Karpas-422 (cell line): ENCODE data around the gene SLC7A5. TPM values are rescaled to one million over a fixed set of nuclear protein-coding genes. Genes with fewer than 3 reads are reported as not detected.
"Not testable (repeated sequence)": the region's sequence is repeated elsewhere in the genome, so short reads cannot be mapped to it uniquely, and the experiment has no call there.

Experiments used
- DNase-seq: peaks from one replicate; pipeline ENCODE4 v3.0.0-alpha.2; 2015
- H2AFZ ChIP-seq: fragments of 200-600 bp; sonication (generic); 2 replicates; pipeline ENCODE4 v1.6.1; 2014; ENCODE audit warnings: antibody characterized with exemption, low read length, mixed read lengths
- H3K27ac ChIP-seq: fragments of 200-600 bp; sonication (generic); 2 replicates; pipeline ENCODE4 v1.5.1; 2014; ENCODE audit warnings: mild to moderate bottlenecking, low read length, moderate library complexity
- H3K27me3 ChIP-seq: fragments of 200-600 bp; sonication (generic); 2 replicates; pipeline ENCODE4 v1.6.1; 2014; ENCODE audit warnings: low read length, mixed read lengths
- H3K36me3 ChIP-seq: fragments of 200-600 bp; sonication (generic); 2 replicates; pipeline ENCODE4 v1.6.1; 2014; ENCODE audit warnings: low read length, mixed read lengths; ENCODE audit not compliant: insufficient read depth
- H3K4me1 ChIP-seq: fragments of 200-600 bp; sonication (generic); 2 replicates; pipeline ENCODE4 v1.6.1; 2014; ENCODE audit warnings: mild to moderate bottlenecking, low read length, mixed read lengths
- H3K4me2 ChIP-seq: fragments of 200-600 bp; sonication (generic); 2 replicates; pipeline ENCODE4 v1.6.1; 2014; ENCODE audit warnings: low read length, low read depth, mild to moderate bottlenecking; ENCODE audit not compliant: poor library complexity, severe bottlenecking
- H3K4me3 ChIP-seq: fragments of 200-600 bp; sonication (generic); 2 replicates; pipeline ENCODE4 v1.5.1; 2014; ENCODE audit warnings: mild to moderate bottlenecking, antibody characterized with exemption, low read length, mixed read lengths
- H3K79me2 ChIP-seq: fragments of 200-600 bp; sonication (generic); 2 replicates; pipeline ENCODE4 v1.6.1; 2014; ENCODE audit warnings: mild to moderate bottlenecking, low read length, mixed read lengths
- H3K9ac ChIP-seq: fragments of 200-600 bp; sonication (generic); 2 replicates; pipeline ENCODE4 v1.6.0; 2014; ENCODE audit warnings: low read length
- H3K9me2 ChIP-seq: fragments of 200-600 bp; sonication (generic), shearing (Covaris generic); replicated peaks from 2 replicates; pipeline ENCODE4 v1.6.0; 2014; ENCODE audit warnings: mild to moderate bottlenecking, low read length, moderate library complexity; ENCODE audit not compliant: insufficient read depth
- H3K9me3 ChIP-seq: fragments of 300-700, 200-600 bp; sonication (generic); 2 replicates; pipeline ENCODE4 v1.6.1; 2014; ENCODE audit warnings: low read length, mixed read lengths
- H4K20me1 ChIP-seq: fragments of 200-600 bp; sonication (generic); 2 replicates; pipeline ENCODE4 v1.6.1; 2014; ENCODE audit warnings: mild to moderate bottlenecking, antibody characterized with exemption, low read length, low read depth; ENCODE audit not compliant: insufficient read depth
- total RNA-seq: library from RNA; depleted of rRNA; stranded (reverse); fragments of >200 nt; shearing (Covaris generic); gene quantifications from 2 replicates; pipeline ENCODE4 v1.2.3, GENCODE V29; 2014; ENCODE audit warnings: low replicate concordance

SLC7A5 gene
- total RNA-seq, 1 experiment from 2014 or later: 163 TPM

- H2AFZ ChIP-seq, H3K9me3 ChIP-seq, H3K4me3 ChIP-seq, H3K9ac ChIP-seq, H3K27ac ChIP-seq, H3K9me2 ChIP-seq, H3K4me2 ChIP-seq, H3K27me3 ChIP-seq: not testable (repeated sequence)
- Histone ChIP-seq H4K20me1 (peaks cover 36% of the 10 kb centered on the region), H3K4me1 (peaks cover 40% of the 10 kb centered on the region), H3K79me2 (peaks cover 42% of the 10 kb centered on the region), H3K36me3 (peaks cover 29% of the 10 kb centered on the region)
- DNase-seq: peak; percentile 15
Observed at GRCh38 chr16:87869879-87870417, 641 bp upstream of the SLC7A5 start.

- Histone ChIP-seq H3K9ac (peak overlapping the region; percentile 94), H4K20me1 (peaks cover 47% of the 10 kb centered on the region), H3K27ac (peak overlapping the region; percentile 88), H3K4me2 (peak overlapping the region; percentile 89), H3K4me3 (peak overlapping the region; percentile 95), H3K36me3 (peaks cover 35% of the 10 kb centered on the region), H3K4me1 (peaks cover 45% of the 10 kb centered on the region), H3K79me2 (peaks cover 54% of the 10 kb centered on the region)
- peak; percentile 60 for DNase-seq
- not testable (repeated sequence) for H3K27me3 ChIP-seq, H3K9me3 ChIP-seq, H3K9me2 ChIP-seq, H2AFZ ChIP-seq
Observed at GRCh38 chr16:87868254-87869029, 865 bp downstream of the SLC7A5 start.

GRCh38 chr16:87865902-87866555 is 3.3 kb downstream of the SLC7A5 start:
- peak overlapping the region; percentile 95 for H3K4me3 ChIP-seq

GRCh38 chr16:87864331-87864989 is 4.8 kb downstream of the SLC7A5 start:
- no peaks in the 10 kb centered on the region for H3K9me2 ChIP-seq
- peaks cover 78% of the 10 kb centered on the region for H4K20me1 ChIP-seq
- peaks cover 48% of the 10 kb centered on the region for H3K36me3 ChIP-seq
- no peaks in the 10 kb centered on the region for H3K9me3 ChIP-seq
- no peak overlapping the region for H2AFZ ChIP-seq
- H3K4me1 ChIP-seq: peaks cover 72% of the 10 kb centered on the region
- DNase-seq: peak; percentile 37
- H3K9ac ChIP-seq: 0 out of 2 replicates have a peak overlapping the region, but pooled peaks have one; percentile 32
- H3K27me3 ChIP-seq: no peaks in the 10 kb centered on the region
- H3K27ac ChIP-seq: peak overlapping the region; percentile 35
- H3K4me2 ChIP-seq: peak overlapping the region; percentile 89
- peak overlapping the region; percentile 52; the same call in 1 of the 2 replicates for H3K4me3 ChIP-seq
- peaks cover 92% of the 10 kb centered on the region for H3K79me2 ChIP-seq

More at GRCh38 chr16:87865902-87866555, 3.3 kb downstream of the SLC7A5 start:
- Histone ChIP-seq H3K9ac (peak overlapping the region; percentile 50), H3K4me2 (peak overlapping the region; percentile 89), H3K4me1 (peaks cover 64% of the 10 kb centered on the region), H3K79me2 (peaks cover 78% of the 10 kb centered on the region), H4K20me1 (peaks cover 70% of the 10 kb centered on the region), H3K36me3 (peaks cover 45% of the 10 kb centered on the region), H3K27ac (peak overlapping the region; percentile 88)
- H3K9me3 ChIP-seq, H3K27me3 ChIP-seq, H3K9me2 ChIP-seq, H2AFZ ChIP-seq: not testable (repeated sequence)
- DNase-seq: peak; percentile 44

GRCh38 chr16:87863327-87863635 is 6.0 kb downstream of the SLC7A5 start:
- not testable (repeated sequence) for H3K9ac ChIP-seq, H2AFZ ChIP-seq, H3K9me2 ChIP-seq, H3K27me3 ChIP-seq, DNase-seq, H3K9me3 ChIP-seq
- Histone ChIP-seq H3K36me3 (peaks cover 50% of the 10 kb centered on the region), H3K4me1 (peaks cover 84% of the 10 kb centered on the region), H4K20me1 (peaks cover 82% of the 10 kb centered on the region), H3K4me2 (peak overlapping the region; percentile 56), H3K4me3 (peak overlapping the region; percentile 41; the same call in 1 of the 2 replicates), H3K79me2 (peaks cover 94% of the 10 kb centered on the region), H3K27ac (0 out of 2 replicates have a peak overlapping the region, but pooled peaks have one; percentile 53)

- not testable (repeated sequence) for H3K9me3 ChIP-seq, DNase-seq, H3K27me3 ChIP-seq, H2AFZ ChIP-seq, H3K9me2 ChIP-seq
- H3K36me3 ChIP-seq: peaks cover 52% of the 10 kb centered on the region
- peaks cover 89% of the 10 kb centered on the region for H3K4me1 ChIP-seq
- peak overlapping the region; percentile 56 for H3K4me2 ChIP-seq
- peak overlapping the region; percentile 41; the same call in 1 of the 2 replicates for H3K4me3 ChIP-seq
- peak overlapping the region; percentile 43; the same call in 1 of the 2 replicates for H3K9ac ChIP-seq
- H4K20me1 ChIP-seq: peaks cover 82% of the 10 kb centered on the region
- H3K79me2 ChIP-seq: peaks cover 94% of the 10 kb centered on the region
- H3K27ac ChIP-seq: peak overlapping the region; percentile 53
Observed at GRCh38 chr16:87862597-87863326, 6.5 kb downstream of the SLC7A5 start.

- Histone ChIP-seq H3K36me3 (peaks cover 41% of the 10 kb centered on the region), H3K4me2 (peak overlapping the region; percentile 56), H3K4me3 (peak overlapping the region; percentile 40; the same call in 1 of the 2 replicates), H3K4me1 (peaks cover 94% of the 10 kb centered on the region), H4K20me1 (peaks cover 82% of the 10 kb centered on the region), H3K79me2 (peaks cover 94% of the 10 kb centered on the region), H3K27ac (peak overlapping the region; percentile 26; the same call in 1 of the 2 replicates), H3K9ac (peak overlapping the region; percentile 20; the same call in 1 of the 2 replicates)
- H3K9me3 ChIP-seq, DNase-seq, H3K9me2 ChIP-seq, H2AFZ ChIP-seq, H3K27me3 ChIP-seq: not testable (repeated sequence)
Observed at GRCh38 chr16:87861300-87862099, 7.8 kb downstream of the SLC7A5 start.
